Karpas-422 (cell line): ENCODE data around the gene ZFP36L1. TPM values are rescaled to one million over a fixed set of nuclear protein-coding genes. Genes with fewer than 3 reads are reported as not detected.

ENCODE experiments used
- DNase-seq: peaks from one replicate; pipeline ENCODE4 v3.0.0-alpha.2; 2015
- H2AFZ ChIP-seq: fragments of 200-600 bp; sonication (generic); 2 replicates; pipeline ENCODE4 v1.6.1; 2014; ENCODE audit warnings: antibody characterized with exemption, low read length, mixed read lengths
- H3K27ac ChIP-seq: fragments of 200-600 bp; sonication (generic); 2 replicates; pipeline ENCODE4 v1.5.1; 2014; ENCODE audit warnings: mild to moderate bottlenecking, low read length, moderate library complexity
- H3K27me3 ChIP-seq: fragments of 200-600 bp; sonication (generic); 2 replicates; pipeline ENCODE4 v1.6.1; 2014; ENCODE audit warnings: low read length, mixed read lengths
- H3K36me3 ChIP-seq: fragments of 200-600 bp; sonication (generic); 2 replicates; pipeline ENCODE4 v1.6.1; 2014; ENCODE audit warnings: low read length, mixed read lengths; ENCODE audit not compliant: insufficient read depth
- H3K4me1 ChIP-seq: fragments of 200-600 bp; sonication (generic); 2 replicates; pipeline ENCODE4 v1.6.1; 2014; ENCODE audit warnings: mild to moderate bottlenecking, low read length, mixed read lengths
- H3K4me2 ChIP-seq: fragments of 200-600 bp; sonication (generic); 2 replicates; pipeline ENCODE4 v1.6.1; 2014; ENCODE audit warnings: low read length, low read depth, mild to moderate bottlenecking; ENCODE audit not compliant: poor library complexity, severe bottlenecking
- H3K4me3 ChIP-seq: fragments of 200-600 bp; sonication (generic); 2 replicates; pipeline ENCODE4 v1.5.1; 2014; ENCODE audit warnings: mild to moderate bottlenecking, antibody characterized with exemption, low read length, mixed read lengths
- H3K79me2 ChIP-seq: fragments of 200-600 bp; sonication (generic); 2 replicates; pipeline ENCODE4 v1.6.1; 2014; ENCODE audit warnings: mild to moderate bottlenecking, low read length, mixed read lengths
- H3K9ac ChIP-seq: fragments of 200-600 bp; sonication (generic); 2 replicates; pipeline ENCODE4 v1.6.0; 2014; ENCODE audit warnings: low read length
- H3K9me2 ChIP-seq: fragments of 200-600 bp; sonication (generic), shearing (Covaris generic); replicated peaks from 2 replicates; pipeline ENCODE4 v1.6.0; 2014; ENCODE audit warnings: mild to moderate bottlenecking, low read length, moderate library complexity; ENCODE audit not compliant: insufficient read depth
- H3K9me3 ChIP-seq: fragments of 300-700, 200-600 bp; sonication (generic); 2 replicates; pipeline ENCODE4 v1.6.1; 2014; ENCODE audit warnings: low read length, mixed read lengths
- H4K20me1 ChIP-seq: fragments of 200-600 bp; sonication (generic); 2 replicates; pipeline ENCODE4 v1.6.1; 2014; ENCODE audit warnings: mild to moderate bottlenecking, antibody characterized with exemption, low read length, low read depth; ENCODE audit not compliant: insufficient read depth
- total RNA-seq: library from RNA; depleted of rRNA; stranded (reverse); fragments of >200 nt; shearing (Covaris generic); gene quantifications from 2 replicates; pipeline ENCODE4 v1.2.3, GENCODE V29; 2014; ENCODE audit warnings: low replicate concordance

Gene ZFP36L1
- total RNA-seq, 1 experiment from 2014 or later: 76.8 TPM

DNA sequence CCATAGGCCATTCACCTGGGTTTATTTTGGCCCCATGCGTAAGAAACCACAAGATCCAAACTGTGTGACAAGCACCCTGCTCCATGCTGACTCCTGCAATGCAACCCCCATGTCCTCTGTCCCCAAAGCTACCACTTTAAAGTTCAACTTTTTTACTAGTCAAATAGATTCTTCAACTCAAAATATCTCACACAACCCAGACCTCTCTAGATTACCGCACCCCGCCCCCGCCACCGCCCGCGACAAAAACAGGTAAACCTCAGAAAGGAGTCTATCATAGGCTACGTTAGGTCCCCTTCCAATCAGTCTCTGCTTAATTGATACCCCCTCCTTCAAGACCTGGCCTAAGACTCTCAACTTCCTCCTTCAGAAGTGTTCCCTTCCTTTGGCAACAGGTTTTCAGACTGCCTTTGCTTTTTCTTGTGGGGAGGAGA lies 2.2 kb downstream of the ZFP36L1 start:
- DNase-seq: peak; percentile 70

DNA sequence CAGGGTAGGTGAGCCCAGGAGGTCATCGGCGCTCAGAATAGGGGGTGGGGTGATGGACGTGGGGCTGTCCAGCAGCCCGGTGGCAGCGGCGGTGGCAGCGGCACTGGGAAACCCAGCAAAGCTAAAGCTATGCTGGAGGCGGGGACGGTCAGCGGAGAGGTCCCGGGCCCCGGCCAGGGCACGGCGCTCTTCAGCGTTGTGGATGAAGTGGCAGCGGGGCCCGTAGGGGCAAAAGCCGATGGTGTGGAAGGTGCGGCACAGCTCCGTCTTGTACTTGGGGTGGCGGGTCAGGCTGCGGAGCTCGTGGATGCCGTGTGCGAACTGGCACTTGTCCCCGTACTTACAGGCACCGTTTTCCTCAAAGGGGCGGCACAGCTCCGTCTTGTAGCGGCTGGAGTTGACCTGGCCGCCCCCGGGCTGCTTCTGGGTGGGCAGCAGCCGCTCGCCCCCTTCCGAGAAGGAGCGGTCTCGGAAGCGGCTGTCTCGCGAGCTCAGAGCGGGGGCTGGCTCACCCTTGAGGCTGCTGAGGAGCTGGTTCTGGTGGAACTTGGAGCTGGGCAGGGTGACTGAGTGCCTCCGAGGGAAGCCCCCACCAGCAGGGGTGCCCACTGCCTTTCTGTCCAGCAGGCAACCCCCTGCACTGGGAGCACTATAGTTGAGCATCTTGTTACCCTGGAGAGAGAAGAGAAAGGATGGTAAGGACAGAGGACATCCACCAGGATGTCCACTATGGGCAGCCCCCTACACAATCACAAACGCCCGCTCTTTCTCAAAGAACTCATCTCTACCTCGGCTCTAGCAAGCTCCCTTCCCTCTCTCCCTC lies 2.8 kb downstream of the ZFP36L1 start:
- peaks cover 51% of the 10 kb centered on the region for H3K4me1 ChIP-seq
- H4K20me1 ChIP-seq: peaks cover 51% of the 10 kb centered on the region
- peaks cover 29% of the 10 kb centered on the region for H3K36me3 ChIP-seq

More for the DNA sequence above, 2.2 kb downstream of the ZFP36L1 start:
- peak overlapping the region; percentile 86 for H3K4me3 ChIP-seq
- H3K27me3 ChIP-seq: no peaks in the 10 kb centered on the region
- peaks cover 29% of the 10 kb centered on the region for H3K36me3 ChIP-seq
- peak overlapping the region; percentile 95; the same call in 1 of the 2 replicates for H3K27ac ChIP-seq
- no peak overlapping the region for H2AFZ ChIP-seq
- H3K9me3 ChIP-seq: no peaks in the 10 kb centered on the region
- peak overlapping the region; percentile 98 for H3K4me2 ChIP-seq
- peaks cover 36% of the 10 kb centered on the region for H3K79me2 ChIP-seq
- H3K9ac ChIP-seq: peak overlapping the region; percentile 89
- peaks cover 51% of the 10 kb centered on the region for H3K4me1 ChIP-seq
- H3K9me2 ChIP-seq: no peaks in the 10 kb centered on the region
- peaks cover 51% of the 10 kb centered on the region for H4K20me1 ChIP-seq

DNA sequence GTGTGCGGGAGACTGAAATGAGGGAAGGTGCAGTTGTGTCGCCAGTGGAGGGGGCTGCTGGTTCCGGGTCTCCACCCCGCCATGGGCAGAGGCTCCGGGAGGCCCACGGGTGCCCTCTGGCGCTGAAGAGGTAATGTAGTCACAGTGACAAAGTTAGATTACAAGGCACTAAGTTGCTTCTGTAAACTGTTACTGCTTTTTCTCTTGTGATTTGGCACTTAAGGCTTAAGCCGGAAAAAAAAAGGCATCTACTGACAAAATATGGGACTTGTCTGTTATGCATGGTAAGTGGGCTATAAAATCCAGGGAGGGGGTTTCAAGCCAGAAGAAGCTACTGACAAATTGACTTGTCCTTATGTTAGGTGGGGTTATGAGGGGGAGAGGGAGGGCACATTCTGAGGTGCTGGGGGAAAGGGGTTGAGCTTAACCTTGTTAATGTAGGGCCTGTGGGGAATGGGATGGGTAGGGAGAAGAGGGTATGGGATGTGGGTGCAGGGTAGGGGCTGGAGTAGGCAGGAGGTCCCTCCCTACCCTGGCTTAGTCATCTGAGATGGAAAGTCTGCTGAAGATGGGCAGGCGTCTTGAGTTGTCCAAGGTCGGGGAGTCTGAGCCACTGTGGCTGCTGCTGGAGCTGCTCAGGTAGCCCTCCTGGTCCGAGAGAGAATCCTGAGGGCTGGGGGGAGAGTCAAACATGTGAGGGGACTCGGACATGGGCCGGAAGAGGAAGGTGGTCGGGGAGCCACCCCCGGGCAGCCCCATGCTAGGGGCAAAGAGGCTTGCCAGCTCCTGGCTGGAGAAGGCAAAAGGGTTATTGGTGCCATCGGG lies 3.7 kb downstream of the ZFP36L1 start:
- Histone ChIP-seq H3K9ac (peak overlapping the region; percentile 16), H3K36me3 (peaks cover 29% of the 10 kb centered on the region), H2AFZ (no peak overlapping the region), H3K27ac (peak overlapping the region; percentile 43; the same call in 1 of the 2 replicates), H4K20me1 (peaks cover 51% of the 10 kb centered on the region), H3K4me1 (peaks cover 43% of the 10 kb centered on the region), H3K27me3 (no peaks in the 10 kb centered on the region), H3K4me2 (peak overlapping the region; percentile 98), H3K9me3 (no peaks in the 10 kb centered on the region), H3K4me3 (peak overlapping the region; percentile 86; the same call in 1 of the 2 replicates), H3K79me2 (peaks cover 28% of the 10 kb centered on the region), H3K9me2 (no peaks in the 10 kb centered on the region)
- peak; percentile 92 for DNase-seq

More for the DNA sequence above, 2.8 kb downstream of the ZFP36L1 start:
- H3K27ac ChIP-seq: peak overlapping the region; percentile 95; the same call in 1 of the 2 replicates
- no peaks in the 10 kb centered on the region for H3K27me3 ChIP-seq
- H3K79me2 ChIP-seq: peaks cover 32% of the 10 kb centered on the region
- peak overlapping the region; percentile 98 for H3K4me2 ChIP-seq
- no peak for DNase-seq
- H3K9ac ChIP-seq: peak overlapping the region; percentile 89
- no peaks in the 10 kb centered on the region for H3K9me3 ChIP-seq
- peak overlapping the region; percentile 86 for H3K4me3 ChIP-seq
- H2AFZ ChIP-seq: no peak overlapping the region
- H3K9me2 ChIP-seq: no peaks in the 10 kb centered on the region

DNA sequence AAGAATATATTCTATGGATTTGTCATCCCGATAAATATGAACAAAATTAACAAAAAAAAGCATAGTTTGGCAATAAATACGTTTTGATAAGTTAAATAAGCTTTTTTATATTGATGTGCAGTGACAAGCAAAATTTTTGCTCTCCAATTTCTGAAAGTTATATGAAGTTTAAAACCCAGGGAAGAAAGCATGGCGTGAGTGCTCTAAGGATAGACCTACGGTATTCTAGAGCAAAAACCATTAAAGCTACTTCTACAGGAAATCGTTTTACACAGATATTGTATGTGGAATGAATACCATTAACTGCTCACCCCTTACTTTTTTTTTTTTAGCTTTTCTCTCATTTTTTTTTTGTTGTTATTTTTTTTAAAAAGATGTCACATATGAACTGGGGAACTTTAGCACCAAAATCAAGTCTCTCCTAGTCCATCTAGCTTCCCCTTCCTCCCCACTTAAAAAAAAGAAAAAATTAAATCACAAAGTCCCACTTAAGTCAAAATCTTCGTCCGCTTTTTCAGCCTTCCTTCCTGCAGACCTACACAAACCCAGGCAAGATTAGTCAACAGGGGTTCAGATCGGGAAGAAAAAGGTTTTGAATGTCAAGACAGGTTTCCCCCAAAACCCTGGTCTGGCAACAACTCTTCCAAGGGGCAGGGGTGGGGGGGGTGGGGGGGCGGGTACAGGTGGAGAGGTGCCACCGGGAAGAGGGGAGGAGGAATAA lies 4.4 kb downstream of the ZFP36L1 start:
- Histone ChIP-seq H3K9me3 (no peaks in the 10 kb centered on the region), H2AFZ (no peak overlapping the region), H4K20me1 (peaks cover 51% of the 10 kb centered on the region), H3K9ac (peak overlapping the region; percentile 3; the same call in 1 of the 2 replicates), H3K79me2 (peaks cover 28% of the 10 kb centered on the region), H3K4me1 (peaks cover 35% of the 10 kb centered on the region), H3K36me3 (peaks cover 29% of the 10 kb centered on the region), H3K27me3 (no peaks in the 10 kb centered on the region), H3K9me2 (no peaks in the 10 kb centered on the region), H3K4me2 (peak overlapping the region; percentile 35), H3K4me3 (no peak overlapping the region), H3K27ac (peak overlapping the region; percentile 43; the same call in 1 of the 2 replicates)
- no peak for DNase-seq

DNA sequence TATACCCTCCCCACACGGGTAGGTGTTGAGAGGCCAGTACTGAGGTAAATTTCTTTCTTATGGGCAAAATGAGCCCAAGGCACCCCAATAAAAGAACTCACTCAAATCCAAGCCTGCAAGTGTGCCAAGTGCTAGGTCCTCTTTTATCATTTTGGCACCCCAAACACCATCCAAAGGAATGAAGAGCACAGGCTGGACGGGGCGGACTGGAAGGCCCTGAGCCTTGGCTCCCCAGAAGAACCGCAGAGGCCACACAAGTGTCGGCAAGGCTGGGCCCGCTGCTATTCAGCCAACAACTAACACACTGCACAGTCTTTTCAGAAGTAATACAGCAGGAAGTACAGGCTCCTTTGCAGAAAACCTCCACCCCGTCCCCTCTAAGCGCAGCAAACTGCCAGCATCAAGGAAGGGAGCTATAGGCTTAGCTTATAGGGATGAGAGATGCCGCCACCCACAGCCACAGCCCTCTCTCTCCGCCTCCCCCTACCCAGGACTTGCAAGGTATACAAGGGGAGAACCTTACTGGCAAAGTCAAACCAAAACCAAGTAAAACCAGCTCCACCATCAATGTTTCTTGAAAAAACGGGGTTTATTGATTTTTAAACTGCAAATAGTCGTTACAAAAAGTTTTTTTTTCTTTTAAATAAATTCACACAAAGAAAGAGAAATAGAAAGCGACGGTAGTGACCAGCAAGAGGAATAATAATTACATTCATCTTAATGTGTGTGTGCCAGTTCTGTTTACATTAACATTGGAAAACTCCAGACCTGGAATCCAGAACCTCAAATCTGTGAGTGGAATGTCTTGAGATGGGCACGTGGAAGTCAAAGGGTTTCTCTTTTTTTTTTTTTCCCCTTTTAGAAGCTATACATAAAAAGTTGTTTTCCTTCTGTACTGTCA lies 5.5 kb downstream of the ZFP36L1 start:
- Histone ChIP-seq H3K4me1 (peaks cover 33% of the 10 kb centered on the region), H3K36me3 (peaks cover 29% of the 10 kb centered on the region), H3K27ac (peak overlapping the region; percentile 43; the same call in 1 of the 2 replicates), H3K27me3 (no peaks in the 10 kb centered on the region), H3K4me3 (no peak overlapping the region), H3K79me2 (peaks cover 22% of the 10 kb centered on the region), H2AFZ (no peak overlapping the region), H3K4me2 (no peak overlapping the region), H3K9me3 (no peaks in the 10 kb centered on the region), H3K9ac (no peak overlapping the region), H3K9me2 (no peaks in the 10 kb centered on the region), H4K20me1 (peaks cover 48% of the 10 kb centered on the region)
- DNase-seq: no peak

DNA sequence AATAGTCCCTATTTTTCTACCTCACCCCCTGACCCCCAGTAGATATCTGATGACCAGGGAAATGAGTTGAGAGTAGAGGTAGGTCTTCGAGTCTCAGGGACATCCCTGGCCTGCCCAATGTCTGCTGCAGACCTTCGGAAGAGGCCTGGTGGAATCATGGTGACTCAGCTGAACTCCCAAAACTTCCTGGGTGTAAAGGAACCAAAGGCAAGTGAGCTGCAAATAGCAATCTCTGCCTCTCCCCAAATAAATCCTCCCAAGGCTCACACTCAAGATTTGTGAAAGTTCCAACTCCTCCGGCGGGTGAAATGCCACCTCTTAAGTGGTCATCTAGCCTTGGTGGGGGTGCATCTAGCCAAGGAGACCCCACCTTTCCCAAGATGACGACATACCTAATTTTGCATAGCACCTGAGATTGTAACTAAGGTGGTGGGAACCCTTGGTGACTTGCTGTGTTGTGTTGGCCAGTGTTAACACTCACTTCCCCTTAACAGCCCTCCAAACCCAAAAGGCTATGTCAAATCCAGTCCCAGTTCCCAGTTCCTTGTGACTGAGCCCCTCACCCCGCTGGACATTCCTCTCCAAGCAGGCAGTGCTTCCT lies 6.3 kb downstream of the ZFP36L1 start:
- no peak overlapping the region for H3K4me2 ChIP-seq
- H3K36me3 ChIP-seq: peaks cover 29% of the 10 kb centered on the region

More for the DNA sequence above, 6.3 kb downstream of the ZFP36L1 start:
- Histone ChIP-seq H3K9me2 (no peaks in the 10 kb centered on the region), H4K20me1 (peaks cover 40% of the 10 kb centered on the region), H3K4me1 (peaks cover 30% of the 10 kb centered on the region), H3K9me3 (no peaks in the 10 kb centered on the region), H3K79me2 (peaks cover 15% of the 10 kb centered on the region), H3K27ac (no peak overlapping the region), H3K27me3 (no peaks in the 10 kb centered on the region), H3K4me3 (no peak overlapping the region), H2AFZ (no peak overlapping the region), H3K9ac (no peak overlapping the region)
- peak; percentile 56 for DNase-seq
